Smooth muscle cell (in vitro differentiated cells): ENCODE data around the gene TTC3. TPM values are rescaled to one million over a fixed set of nuclear protein-coding genes. Genes with fewer than 3 reads are reported as not detected.
A peak's percentile ranks its signal among the peaks of the same experiment; 100 is the strongest.

Source experiments
- DNase-seq: peaks from one replicate; lab custom pipeline; 2025; ENCODE audit not compliant: unreplicated experiment; lab: John Stamatoyannopoulos, UW
- H2AFZ ChIP-seq: fragments of 200-600 bp; sonication (generic); 2 replicates; pipeline ENCODE4 v1.6.0; 2016; ENCODE audit warnings: antibody characterized with exemption, low read depth, mild to moderate bottlenecking
- H3F3A ChIP-seq: fragments of 200-600 bp; sonication (generic); 2 replicates; pipeline ENCODE4 v1.6.0; 2017; ENCODE audit warnings: antibody characterized with exemption, low read depth
- H3K27ac ChIP-seq: fragments of 200-600 bp; sonication (generic); 2 replicates; pipeline ENCODE4 v1.5.1; 2016; ENCODE audit warnings: low read depth, mild to moderate bottlenecking
- H3K27me3 ChIP-seq: fragments of 200-600 bp; sonication (generic); 2 replicates; pipeline ENCODE4 v1.6.1; 2016; ENCODE audit warnings: low read depth, mild to moderate bottlenecking
- H3K36me3 ChIP-seq: fragments of 200-600 bp; sonication (generic); 2 replicates; pipeline ENCODE4 v1.5.1; 2016; ENCODE audit warnings: low read depth
- H3K4me1 ChIP-seq: fragments of 200-600 bp; sonication (generic); 2 replicates; pipeline ENCODE4 v1.5.1; 2016; ENCODE audit warnings: low read depth
- H3K4me2 ChIP-seq: fragments of 200-600 bp; sonication (generic); 2 replicates; pipeline ENCODE4 v1.6.0; 2016; ENCODE audit warnings: mild to moderate bottlenecking
- H3K4me3 ChIP-seq: fragments of 200-600 bp; sonication (generic); 2 replicates; pipeline ENCODE4 v1.5.1; 2016; ENCODE audit warnings: mild to moderate bottlenecking
- H3K79me2 ChIP-seq: fragments of 200-600 bp; sonication (generic); 2 replicates; pipeline ENCODE4 v1.6.0; 2016; ENCODE audit warnings: low read depth, mild to moderate bottlenecking
- H3K9ac ChIP-seq: fragments of 200-600 bp; sonication (generic); 2 replicates; pipeline ENCODE4 v1.6.0; 2016; ENCODE audit warnings: low read depth
- H3K9me3 ChIP-seq: fragments of 200-600 bp; sonication (generic); replicated peaks from 2 replicates; pipeline ENCODE4 v1.5.1; 2016; ENCODE audit warnings: low read depth
- H4K20me1 ChIP-seq: fragments of 200-600 bp; sonication (generic); 2 replicates; pipeline ENCODE4 v1.6.0; 2016; ENCODE audit warnings: low read depth
- WGBS: methylation state at CpG from one replicate; pipeline ENCODE4 v1.1.7; 2016; ENCODE audit warnings: low lambda C conversion rate; 5-methylcytosine and 5-hydroxymethylcytosine counted together
- polyA plus RNA-seq: library from polyadenylated mRNA; unstranded; fragments of >200 nt; fragmentation: Nextera tagmentation; extraction: Ambion mirVana; gene quantifications from 2 replicates; pipeline ENCODE4 v1.2.1, GENCODE V29; 2016
- total RNA-seq: library from RNA; depleted of rRNA; stranded (reverse); fragments of >200 nt; gene quantifications from 2 replicates; pipeline ENCODE4 v1.2.3, GENCODE V29; 2014
- TF ChIP-seq, protein P1 (sequence below): fragments of 200-600 bp; sonication (generic); IDR thresholded peaks from 2 replicates; pipeline ENCODE4 v1.5.1; 2017; ENCODE audit warnings: borderline replicate concordance, mild to moderate bottlenecking, antibody characterized with exemption; ENCODE audit not compliant: insufficient read depth, poor library complexity, severe bottlenecking

Gene TTC3
- total and polyA plus RNA-seq, 2 experiments from 2014 or later = 193 to 224 TPM

GRCh38 chr21:37145635-37146111, 72.6 kb downstream of the TTC3 start:
- H3F3A ChIP-seq = peaks cover 12% of the 10 kb centered on the region
- no peak for DNase-seq
- TF ChIP-seq, protein P1, sequence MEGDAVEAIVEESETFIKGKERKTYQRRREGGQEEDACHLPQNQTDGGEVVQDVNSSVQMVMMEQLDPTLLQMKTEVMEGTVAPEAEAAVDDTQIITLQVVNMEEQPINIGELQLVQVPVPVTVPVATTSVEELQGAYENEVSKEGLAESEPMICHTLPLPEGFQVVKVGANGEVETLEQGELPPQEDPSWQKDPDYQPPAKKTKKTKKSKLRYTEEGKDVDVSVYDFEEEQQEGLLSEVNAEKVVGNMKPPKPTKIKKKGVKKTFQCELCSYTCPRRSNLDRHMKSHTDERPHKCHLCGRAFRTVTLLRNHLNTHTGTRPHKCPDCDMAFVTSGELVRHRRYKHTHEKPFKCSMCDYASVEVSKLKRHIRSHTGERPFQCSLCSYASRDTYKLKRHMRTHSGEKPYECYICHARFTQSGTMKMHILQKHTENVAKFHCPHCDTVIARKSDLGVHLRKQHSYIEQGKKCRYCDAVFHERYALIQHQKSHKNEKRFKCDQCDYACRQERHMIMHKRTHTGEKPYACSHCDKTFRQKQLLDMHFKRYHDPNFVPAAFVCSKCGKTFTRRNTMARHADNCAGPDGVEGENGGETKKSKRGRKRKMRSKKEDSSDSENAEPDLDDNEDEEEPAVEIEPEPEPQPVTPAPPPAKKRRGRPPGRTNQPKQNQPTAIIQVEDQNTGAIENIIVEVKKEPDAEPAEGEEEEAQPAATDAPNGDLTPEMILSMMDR = no peak
- WGBS = 87% methylated on average over 4 of the region's 4 CpGs
- H3K36me3 ChIP-seq = peaks cover 39% of the 10 kb centered on the region
- peaks cover 26% of the 10 kb centered on the region for H4K20me1 ChIP-seq
- no peak overlapping the region for H3K4me2 ChIP-seq
- H3K27ac ChIP-seq = peak overlapping the region; percentile 55
- H2AFZ ChIP-seq = no peak overlapping the region
- H3K9me3 ChIP-seq = no peaks in the 10 kb centered on the region
- H3K27me3 ChIP-seq = no peaks in the 10 kb centered on the region
- H3K79me2 ChIP-seq = peaks cover 14% of the 10 kb centered on the region
- H3K9ac ChIP-seq = no peak overlapping the region
- H3K4me3 ChIP-seq = no peak overlapping the region
- H3K4me1 ChIP-seq = peaks cover 21% of the 10 kb centered on the region

GRCh38 chr21:37146320-37147235, 73.5 kb downstream of the TTC3 start:
- H3K79me2 ChIP-seq = peaks cover 8% of the 10 kb centered on the region
- no peak for DNase-seq
- H3K27me3 ChIP-seq = no peaks in the 10 kb centered on the region
- no peak overlapping the region for H2AFZ ChIP-seq
- H3K4me2 ChIP-seq = peak overlapping the region; percentile 24
- H3K4me3 ChIP-seq = no peak overlapping the region
- WGBS = 63% methylated on average over 8 of the region's 8 CpGs
- H3K9me3 ChIP-seq = no peaks in the 10 kb centered on the region
- H3K36me3 ChIP-seq = peaks cover 39% of the 10 kb centered on the region
- no peak overlapping the region for H3K9ac ChIP-seq
- H3F3A ChIP-seq = peaks cover 12% of the 10 kb centered on the region
- H3K27ac ChIP-seq = peak overlapping the region; percentile 55
- TF ChIP-seq, protein P1 = no peak
- H3K4me1 ChIP-seq = peaks cover 17% of the 10 kb centered on the region
- peaks cover 32% of the 10 kb centered on the region for H4K20me1 ChIP-seq

- Histone ChIP-seq H4K20me1 (peaks cover 40% of the 10 kb centered on the region), H3K4me2 (peak overlapping the region; percentile 4), H3K4me1 (peaks cover 25% of the 10 kb centered on the region), H3K27ac (peak overlapping the region; percentile 55), H2AFZ (no peak overlapping the region), H3K9ac (peak overlapping the region; percentile 17), H3K36me3 (peaks cover 35% of the 10 kb centered on the region), H3F3A (peaks cover 17% of the 10 kb centered on the region), H3K27me3 (no peaks in the 10 kb centered on the region), H3K9me3 (no peaks in the 10 kb centered on the region), H3K4me3 (no peak overlapping the region), H3K79me2 (peaks cover 8% of the 10 kb centered on the region)
- TF ChIP-seq, protein P1 = no peak
- no peak for DNase-seq
These were observed 76.4 kb downstream of the TTC3 start for GRCh38 chr21:37149411-37149810.
